H1 (cell line): ENCODE measurements around the gene CCL4. TPM values are rescaled to one million over a fixed set of nuclear protein-coding genes. Genes with fewer than 3 reads are reported as not detected.

Experiments used
- CTCF ChIA-PET: fragments of 300-600 bp; sonication (Branson Sonifier 250); formaldehyde crosslinking; loops from one replicate; lab custom pipeline; 2021; ENCODE audit not compliant: partially characterized antibody; lab: Charles Lee
- POLR2A ChIA-PET: fragments of 300-600 bp; sonication (Branson Sonifier 250); formaldehyde crosslinking; loops from one replicate; lab custom pipeline; 2021; ENCODE audit warnings: inconsistent platforms; ENCODE audit not compliant: partially characterized antibody; lab: Charles Lee
- DNase-seq, 2 experiments: peaks; one replicate each; pipeline versions ENCODE4 v3.0.0 to v3.0.0-alpha.2; 2010 to 2022; ENCODE audit warnings: low spot score in 2 of 2, low read depth in 1 of 2, mixed read lengths in 1 of 2
- FAIRE-seq: peaks from 2 replicates; lab custom pipeline; 2011; peaks lifted over from hg19 to GRCh38; lab: Jason Lieb, UNC
- H2AFZ ChIP-seq: 2 replicates; pipeline ENCODE4 v1.8.1; 2012; ENCODE audit warnings: low read length, inconsistent platforms
- H2AK5ac ChIP-seq: 2 replicates; pipeline ENCODE4 v1.6.1; 2013; ENCODE audit warnings: low read depth, low read length
- H2BK120ac ChIP-seq: replicated peaks from 2 replicates; pipeline ENCODE3; 2013; ENCODE audit warnings: low read depth, low read length, inconsistent platforms
- H2BK12ac ChIP-seq: 2 replicates; pipeline ENCODE4 v1.6.1; 2013; ENCODE audit warnings: low read depth, low read length
- H2BK15ac ChIP-seq: 2 replicates; pipeline ENCODE4 v1.6.1; 2013; ENCODE audit warnings: low read length
- H2BK20ac ChIP-seq: 2 replicates; pipeline ENCODE4 v1.6.1; 2013; ENCODE audit warnings: low read length
- H2BK5ac ChIP-seq: 2 replicates; pipeline ENCODE4 v1.6.1; 2013; ENCODE audit warnings: low read depth, low read length
- H3K14ac ChIP-seq: 2 replicates; pipeline ENCODE4 v1.6.1; 2013; ENCODE audit warnings: inconsistent platforms; ENCODE audit not compliant: insufficient read length
- H3K18ac ChIP-seq: 2 replicates; pipeline ENCODE4 v1.6.1; 2013; ENCODE audit warnings: low read length; ENCODE audit errors: extremely low read depth
- H3K23ac ChIP-seq: 2 replicates; pipeline ENCODE4 v1.6.1; 2013; ENCODE audit warnings: inconsistent platforms; ENCODE audit not compliant: insufficient read length
- H3K23me2 ChIP-seq: 2 replicates; pipeline ENCODE4 v1.6.1; 2013; ENCODE audit warnings: low read depth, low read length
- H3K27ac ChIP-seq: 2 replicates; pipeline ENCODE4 v1.6.1; 2011; ENCODE audit warnings: low read depth, low read length, inconsistent platforms
- H3K27me3 ChIP-seq, 4 experiments: replicated peaks in 1 of 4; 1 replicate in 1 of 4; 2 replicates in 3 of 4; pipeline versions ENCODE4 v1.6.1 to v1.8.1; 2011 to 2013; ENCODE audit warnings: low read length in 3 of 4, mild to moderate bottlenecking in 3 of 4, inconsistent platforms in 2 of 4, mixed read lengths in 2 of 4, moderate library complexity in 1 of 4; ENCODE audit not compliant: control insufficient read depth in 3 of 4, insufficient read depth in 3 of 4; ENCODE audit errors: extremely low read depth in 1 of 4
- H3K36me3 ChIP-seq, 4 experiments: 2 replicates each; pipeline versions ENCODE4 v1.6.1 to v1.8.1; 2011 to 2013; ENCODE audit warnings: mild to moderate bottlenecking in 4 of 4, low read length in 3 of 4, moderate library complexity in 2 of 4, control low read depth in 1 of 4, inconsistent platforms in 1 of 4; ENCODE audit not compliant: insufficient read depth in 4 of 4, control insufficient read depth in 2 of 4
- H3K4ac ChIP-seq: replicated peaks from 2 replicates; pipeline ENCODE3; 2013; ENCODE audit warnings: low read length, low read depth, mixed read lengths, inconsistent platforms; ENCODE audit not compliant: insufficient read length
- H3K4me1 ChIP-seq, 4 experiments: replicated peaks in 1 of 4; 1 replicate in 1 of 4; 2 replicates in 3 of 4; pipeline versions ENCODE4 v1.6.1 to v1.8.1; 2011 to 2013; ENCODE audit warnings: low read length in 3 of 4, inconsistent platforms in 2 of 4, mixed read lengths in 1 of 4; ENCODE audit not compliant: insufficient read depth in 4 of 4, control insufficient read depth in 3 of 4
- H3K4me2 ChIP-seq, 2 experiments: 2 replicates each; pipeline versions ENCODE4 v1.6.1 to v1.8.1; 2011 to 2013; ENCODE audit warnings: low read depth in 2 of 2, low read length in 2 of 2, control low read depth in 1 of 2, inconsistent platforms in 1 of 2, mild to moderate bottlenecking in 1 of 2; ENCODE audit not compliant: insufficient read depth in 1 of 2
- H3K4me3 ChIP-seq, 4 experiments: fragments of 200-600, 300-600 bp in 1 of 4; sonication (generic), shearing (Covaris generic), sonication (Bioruptor Twin) in 1 of 4; 2 replicates each; pipeline versions ENCODE4 v1.5.1 to v1.8.1; 2011 to 2016; ENCODE audit warnings: low read length in 4 of 4, low read depth in 3 of 4, control low read depth in 2 of 4, inconsistent platforms in 2 of 4, mild to moderate bottlenecking in 2 of 4, mixed read lengths in 1 of 4, moderate library complexity in 1 of 4; ENCODE audit not compliant: insufficient read depth in 2 of 4; ENCODE audit errors: extremely low read depth in 1 of 4
- H3K56ac ChIP-seq: replicated peaks from 2 replicates; pipeline ENCODE3; 2013; ENCODE audit warnings: low read depth, mild to moderate bottlenecking, mixed read lengths, low read length, inconsistent platforms; ENCODE audit not compliant: insufficient read length
- H3K79me1 ChIP-seq: 2 replicates; pipeline ENCODE4 v1.6.1; 2013; ENCODE audit warnings: low read depth, low read length, control low read depth
- H3K79me2 ChIP-seq, 2 experiments: 2 replicates each; pipeline versions ENCODE4 v1.6.1 to v1.8.1; 2012 to 2013; ENCODE audit warnings: low read length in 2 of 2, mild to moderate bottlenecking in 2 of 2, inconsistent platforms in 1 of 2; ENCODE audit not compliant: insufficient read depth in 2 of 2, control insufficient read depth in 1 of 2
- H3K9ac ChIP-seq, 4 experiments: replicated peaks in 1 of 4; 1 replicate in 1 of 4; 2 replicates in 3 of 4; pipeline versions ENCODE4 v1.6.1 to v1.8.1; 2011 to 2013; ENCODE audit warnings: low read depth in 3 of 4, low read length in 3 of 4, control low read depth in 2 of 4, mild to moderate bottlenecking in 2 of 4, moderate library complexity in 2 of 4, inconsistent platforms in 1 of 4; ENCODE audit errors: extremely low read depth in 1 of 4
- H3K9me3 ChIP-seq, 2 experiments: 2 replicates each; pipeline versions ENCODE4 v1.6.1 to v1.8.1; 2012 to 2013; ENCODE audit warnings: mild to moderate bottlenecking in 2 of 2, moderate library complexity in 2 of 2, control low read depth in 1 of 2, inconsistent platforms in 1 of 2, low read depth in 1 of 2, low read length in 1 of 2, mixed read lengths in 1 of 2; ENCODE audit not compliant: insufficient read depth in 2 of 2
- H4K20me1 ChIP-seq, 2 experiments: replicated peaks in 1 of 2; 2 replicates each; pipeline versions ENCODE3 to v1.8.1; 2011 to 2013; ENCODE audit warnings: inconsistent platforms in 2 of 2, low read length in 2 of 2, mild to moderate bottlenecking in 1 of 2; ENCODE audit not compliant: insufficient read depth in 2 of 2, control insufficient read depth in 1 of 2
- H4K5ac ChIP-seq: 2 replicates; pipeline ENCODE4 v1.6.1; 2013; ENCODE audit warnings: low read length, low read depth, mixed read lengths, inconsistent platforms; ENCODE audit not compliant: insufficient read length
- H4K8ac ChIP-seq: 2 replicates; pipeline ENCODE4 v1.8.0; 2013; ENCODE audit warnings: mild to moderate bottlenecking, moderate library complexity, low read length, inconsistent platforms; ENCODE audit not compliant: insufficient read depth; ENCODE audit errors: extremely low read depth
- H4K91ac ChIP-seq: replicated peaks from 2 replicates; pipeline ENCODE3; 2013; ENCODE audit warnings: low read length, mixed read lengths, inconsistent platforms; ENCODE audit not compliant: insufficient read length
- SIRT6 ChIP-seq: IDR thresholded peaks from one replicate; pipeline ENCODE4 v1.7.1; 2012; ENCODE audit warnings: low read length, inconsistent platforms
- polyA plus RNA-seq, 7 experiments: library from polyadenylated mRNA; depleted of rRNA in 3 of 7; stranded (reverse) in 5 of 7; unstranded in 2 of 7; fragments of >200 nt in 5 of 7; fragments of 200-250 nt in 2 of 7; gene quantifications; 1 replicate in 5 of 7; 2 replicates in 1 of 7; 4 replicates in 1 of 7; pipeline versions ENCODE4 v1.2.1 to v1.2.3, GENCODE V29; 2011 to 2013; ENCODE audit warnings: missing spikeins in 2 of 7, mixed read lengths in 2 of 7
- total RNA-seq: library from RNA; stranded (reverse); fragmentation: NEBNext Ultra II Directional; extraction: Animal tissue kit (Norgen Biotek cat#: 25700); gene quantifications from 2 replicates; pipeline ENCODE4 v1.2.1, GENCODE V29; 2021

CCL4 gene
- total and polyA plus RNA-seq, 2 of the 8 experiments (the other 6 are each of a cell fraction or from before 2014, with no cell fraction given): not detected

DNA sequence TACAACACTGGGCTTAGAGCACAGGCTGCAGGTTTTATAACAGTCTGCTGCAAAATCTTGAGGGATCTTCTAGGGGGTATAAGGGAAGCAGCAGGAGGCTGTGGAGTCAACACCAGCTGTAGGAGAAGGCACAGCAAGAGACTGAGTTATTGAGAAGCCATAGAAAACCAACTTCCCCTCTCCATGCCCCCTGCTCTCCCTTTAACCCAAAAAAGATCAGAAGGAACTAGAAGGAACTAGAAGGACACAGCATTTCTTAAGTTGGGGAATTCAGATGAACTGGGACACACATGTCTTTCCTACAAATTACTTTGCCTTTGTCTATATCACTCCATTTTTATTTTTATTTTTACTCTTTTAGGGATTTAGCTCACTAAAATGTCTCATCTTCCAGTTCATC, 45.7 kb upstream of the CCL4 start:
- Histone ChIP-seq H2AFZ (no peak overlapping the region), H3K23me2 (no peaks in the 10 kb centered on the region), H4K91ac (no peak overlapping the region), H3K27ac (no peak overlapping the region), H2BK15ac (no peak overlapping the region), H4K8ac (no peak overlapping the region), H3K36me3 (no peaks in the 10 kb centered on the region), H3K9me3 (no peaks in the 10 kb centered on the region), H3K27me3 (no peaks in the 10 kb centered on the region; a peak in 1 of 7 replicates), H3K14ac (no peak overlapping the region), H3K4me1 (no peaks in the 10 kb centered on the region), H2BK120ac (no peak overlapping the region), H2BK5ac (no peak overlapping the region), H3K23ac (no peak overlapping the region), H3K79me2 (no peaks in the 10 kb centered on the region), H2AK5ac (no peak overlapping the region), H3K4ac (no peak overlapping the region), H3K18ac (no peak overlapping the region), H3K9ac (no peak overlapping the region), H3K79me1 (no peaks in the 10 kb centered on the region), H3K4me3 (no peak overlapping the region), H2BK12ac (no peak overlapping the region), H4K5ac (no peak overlapping the region), H3K4me2 (no peak overlapping the region), H4K20me1 (no peaks in the 10 kb centered on the region), H2BK20ac (no peak overlapping the region), H3K56ac (no peak overlapping the region)
- DNase-seq (no peak), FAIRE-seq (no peak)
- POLR2A ChIA-PET: no interaction called here
- CTCF ChIA-PET: interaction anchor here (1.0 to 2.6 kb wide), 4 partner anchors 11 to 100 kb away, joined by 3 to 13 read pairs (median 4); no protein-coding TSS in a partner anchor
- TF ChIP-seq SIRT6: no peak
- TF ChIP-seq, all 59 proteins: peak for 0
